ENCODE data around the gene C1orf226.
A peak's percentile ranks its signal among the peaks of the same experiment; 100 is the strongest.

DNA sequence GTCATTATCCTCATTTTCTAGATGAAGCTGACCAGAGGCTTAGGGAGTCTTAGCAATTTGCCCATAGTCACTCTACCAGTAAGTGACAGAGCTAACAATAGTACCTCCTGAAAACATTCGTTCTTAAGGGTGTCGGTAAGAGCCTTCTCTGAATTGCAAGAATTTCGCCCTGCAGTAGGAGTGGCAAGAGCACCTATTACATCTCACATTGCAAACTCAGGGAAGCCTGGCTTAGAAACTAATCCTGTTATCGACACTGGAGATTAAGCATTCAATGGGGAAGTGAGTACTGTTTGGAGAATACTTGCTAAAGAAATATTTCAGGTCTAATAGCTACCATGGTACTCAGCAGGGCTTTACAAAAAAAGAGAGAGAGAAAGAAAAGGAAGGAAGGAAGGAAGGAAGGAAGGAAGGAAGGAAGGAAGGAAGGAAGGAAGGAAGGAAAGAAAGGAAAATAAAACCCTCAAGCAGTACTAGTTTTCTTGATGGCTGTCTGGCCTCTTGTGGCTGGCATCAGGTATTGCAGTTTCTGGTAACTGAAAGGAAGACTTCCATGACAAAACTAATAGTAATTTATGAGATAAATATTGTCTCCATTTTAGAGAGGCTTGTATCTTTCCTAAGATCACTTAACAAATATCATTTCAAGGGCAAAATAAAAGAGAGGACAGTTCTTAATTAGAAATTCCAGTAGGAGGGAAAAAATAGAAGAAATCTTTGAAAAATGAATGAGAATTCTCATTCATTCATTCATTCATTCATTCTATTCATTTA, 10.4 kb downstream of the C1orf226 start:
- TF ChIP-seq CTCF (IDR thresholded peaks at IDR 0.05) (peak; percentile 44 to 96 (median 76)), POLR2A (IDR thresholded peaks at IDR 0.05) (no peak)
